H9 (cell line): ENCODE results near the gene ATAD2B. TPM values are rescaled to one million over a fixed set of nuclear protein-coding genes. Genes with fewer than 3 reads are reported as not detected.

Experiments used
- DNase-seq: peaks from one replicate; pipeline ENCODE4 v3.0.0-alpha.2; 2017
- H2AFZ ChIP-seq: one replicate; pipeline ENCODE4 v1.6.1; 2013; ENCODE audit warnings: mild to moderate bottlenecking, low read length, control low read depth, moderate library complexity
- H2AK5ac ChIP-seq: 2 replicates; pipeline ENCODE4 v1.6.1; 2013; ENCODE audit warnings: low read length, control low read depth, mixed read lengths; ENCODE audit not compliant: insufficient read length
- H2BK120ac ChIP-seq: one replicate; pipeline ENCODE4 v1.6.1; 2013; ENCODE audit warnings: low read depth, mild to moderate bottlenecking, low read length, control low read depth, inconsistent platforms; ENCODE audit not compliant: poor library complexity, severe bottlenecking
- H2BK12ac ChIP-seq: 2 replicates; pipeline ENCODE4 v1.6.1; 2013; ENCODE audit warnings: low read length, control low read depth, mixed read lengths, low read depth; ENCODE audit not compliant: insufficient read length
- H2BK15ac ChIP-seq: 2 replicates; pipeline ENCODE4 v1.6.1; 2013; ENCODE audit warnings: low read depth, low read length, control low read depth
- H2BK20ac ChIP-seq: one replicate; pipeline ENCODE4 v1.6.1; 2013; ENCODE audit warnings: low read depth, mild to moderate bottlenecking, low read length, control low read depth, inconsistent platforms; ENCODE audit not compliant: poor library complexity, severe bottlenecking
- H2BK5ac ChIP-seq: 2 replicates; pipeline ENCODE4 v1.6.1; 2013; ENCODE audit warnings: low read length, control low read depth, mixed read lengths; ENCODE audit not compliant: insufficient read length
- H3K14ac ChIP-seq: 2 replicates; pipeline ENCODE4 v1.6.1; 2013; ENCODE audit warnings: low read length, control low read depth; ENCODE audit not compliant: insufficient read depth
- H3K18ac ChIP-seq: 2 replicates; pipeline ENCODE4 v1.6.1; 2013; ENCODE audit warnings: low read depth, mild to moderate bottlenecking, mixed read lengths, low read length, control low read depth; ENCODE audit not compliant: insufficient read length
- H3K23ac ChIP-seq: 2 replicates; pipeline ENCODE4 v1.6.1; 2013; ENCODE audit warnings: low read length, control low read depth, mixed read lengths, low read depth; ENCODE audit not compliant: insufficient read length
- H3K23me2 ChIP-seq: 2 replicates; pipeline ENCODE4 v1.6.1; 2013; ENCODE audit warnings: low read depth, mild to moderate bottlenecking, mixed read lengths, low read length, control low read depth; ENCODE audit not compliant: insufficient read length, poor library complexity, severe bottlenecking
- H3K27ac ChIP-seq: 2 replicates; pipeline ENCODE4 v1.5.1; 2013; ENCODE audit warnings: low read length, control low read depth, mixed read lengths, low read depth; ENCODE audit not compliant: insufficient read length
- H3K27me3 ChIP-seq: 2 replicates; pipeline ENCODE4 v1.6.1; 2013; ENCODE audit warnings: low read length, control low read depth, inconsistent platforms; ENCODE audit not compliant: insufficient read depth
- H3K4ac ChIP-seq: 2 replicates; pipeline ENCODE4 v1.6.1; 2013; ENCODE audit warnings: low read depth, mild to moderate bottlenecking, control low read depth, inconsistent platforms, low read length, moderate library complexity
- H3K4me1 ChIP-seq: 2 replicates; pipeline ENCODE4 v1.6.1; 2013; ENCODE audit warnings: low read length, control low read depth, inconsistent platforms; ENCODE audit not compliant: insufficient read depth
- H3K4me2 ChIP-seq: 2 replicates; pipeline ENCODE4 v1.6.1; 2013; ENCODE audit warnings: low read length, control low read depth, mixed read lengths; ENCODE audit not compliant: insufficient read length, insufficient read depth
- H3K56ac ChIP-seq: 2 replicates; pipeline ENCODE4 v1.6.1; 2013; ENCODE audit warnings: low read depth, mild to moderate bottlenecking, mixed read lengths, low read length, control low read depth; ENCODE audit not compliant: insufficient read length
- H3K79me1 ChIP-seq: 2 replicates; pipeline ENCODE4 v1.6.1; 2013; ENCODE audit warnings: low read depth, mild to moderate bottlenecking, moderate library complexity, low read length, control low read depth, inconsistent platforms; ENCODE audit not compliant: insufficient read depth, poor library complexity, severe bottlenecking
- H3K79me2 ChIP-seq: 2 replicates; pipeline ENCODE4 v1.6.1; 2013; ENCODE audit warnings: low read length, control low read depth, inconsistent platforms; ENCODE audit not compliant: insufficient read depth
- H3K9ac ChIP-seq: 2 replicates; pipeline ENCODE4 v1.6.1; 2013; ENCODE audit warnings: low read length, control low read depth, mixed read lengths; ENCODE audit not compliant: insufficient read length; ENCODE audit errors: extremely low read depth
- H3K9me3 ChIP-seq: one replicate; pipeline ENCODE4 v1.6.1; 2013; ENCODE audit warnings: low read depth, low read length, inconsistent platforms; ENCODE audit not compliant: control insufficient read depth
- H3T11ph ChIP-seq: one replicate; pipeline ENCODE4 v1.6.1; 2013; ENCODE audit warnings: mild to moderate bottlenecking, low read length, control low read depth, inconsistent platforms
- H4K20me1 ChIP-seq: one replicate; pipeline ENCODE4 v1.6.1; 2013; ENCODE audit not compliant: control insufficient read depth, insufficient read length, insufficient read depth
- H4K5ac ChIP-seq: 2 replicates; pipeline ENCODE4 v1.6.1; 2013; ENCODE audit warnings: low read depth, mild to moderate bottlenecking, mixed read lengths, low read length, control low read depth; ENCODE audit not compliant: insufficient read length
- H4K8ac ChIP-seq: replicated peaks from 2 replicates; pipeline ENCODE4 v1.6.1; 2013; ENCODE audit warnings: low read length, control low read depth, mixed read lengths, low read depth; ENCODE audit not compliant: insufficient read length
- H4K91ac ChIP-seq: 2 replicates; pipeline ENCODE4 v1.6.1; 2013; ENCODE audit warnings: low read depth, mild to moderate bottlenecking, moderate library complexity, mixed read lengths, low read length, control low read depth; ENCODE audit not compliant: insufficient read length
- H3K27ac Mint-ChIP-seq, 3 experiments: 2 replicates in 2 of 3; 3 replicates in 1 of 3; pipeline ENCODE4 v1.8.0; 2020 to 2021; ENCODE audit warnings: mixed read lengths in 3 of 3, mild to moderate bottlenecking in 1 of 3, moderate library complexity in 1 of 3
- H3K27me3 Mint-ChIP-seq: 2 replicates; pipeline ENCODE4 v1.8.0; 2021; ENCODE audit warnings: low read depth, mild to moderate bottlenecking, moderate library complexity, mixed read lengths
- H3K36me3 Mint-ChIP-seq, 3 experiments: 2 replicates in 2 of 3; 3 replicates in 1 of 3; pipeline ENCODE4 v1.8.0; 2020 to 2021; ENCODE audit warnings: low read depth in 3 of 3, mixed read lengths in 3 of 3; ENCODE audit not compliant: insufficient read depth in 1 of 3
- H3K4me1 Mint-ChIP-seq, 2 experiments: 2 replicates each; pipeline ENCODE4 v1.8.0; 2020; ENCODE audit warnings: mixed read lengths in 2 of 2
- H3K4me3 Mint-ChIP-seq, 2 experiments: 2 replicates in 1 of 2; 3 replicates in 1 of 2; pipeline ENCODE4 v1.8.0; 2020 to 2021; ENCODE audit warnings: mild to moderate bottlenecking in 2 of 2, mixed read lengths in 2 of 2, moderate library complexity in 1 of 2
- H3K9me3 Mint-ChIP-seq, 2 experiments: 2 replicates in 1 of 2; 3 replicates in 1 of 2; pipeline ENCODE4 v1.8.0; 2020; ENCODE audit warnings: mild to moderate bottlenecking in 2 of 2, mixed read lengths in 2 of 2, moderate library complexity in 1 of 2
- CTCF ChIP-seq: fragments of 200-600 bp; sonication (generic); conservative IDR thresholded peaks from 3 replicates; pipeline ENCODE4 v1.8.0; 2021; ENCODE audit warnings: antibody characterized with exemption, mild to moderate bottlenecking
- total RNA-seq: library from RNA; stranded (reverse); gene quantifications from 2 replicates; pipeline ENCODE4 v1.2.1, GENCODE V29; 2021

Gene ATAD2B
- total RNA-seq, 1 experiment from 2014 or later = 21.4 TPM

- Histone ChIP-seq H2BK5ac (no peak overlapping the region), H3K9ac (no peak overlapping the region), H2AFZ (no peak overlapping the region), H4K20me1 (no peaks in the 10 kb centered on the region), H4K91ac (no peak overlapping the region), H2BK20ac (no peak overlapping the region), H2BK12ac (no peak overlapping the region), H3K27ac (no peak overlapping the region), H3K23me2 (no peaks in the 10 kb centered on the region), H2BK120ac (no peak overlapping the region), H4K8ac (no peak overlapping the region), H3K18ac (no peak overlapping the region), H2BK15ac (no peak overlapping the region), H3K56ac (no peak overlapping the region), H3K14ac (no peak overlapping the region), H3T11ph (no peak overlapping the region), H3K79me1 (no peaks in the 10 kb centered on the region), H4K5ac (no peak overlapping the region), H3K4ac (no peak overlapping the region), H3K9me3 (no peaks in the 10 kb centered on the region), H2AK5ac (no peak overlapping the region), H3K23ac (no peak overlapping the region), H3K79me2 (no peaks in the 10 kb centered on the region), H3K4me1 (no peaks in the 10 kb centered on the region), H3K4me2 (no peak overlapping the region), H3K27me3 (no peaks in the 10 kb centered on the region)
- peaks cover 3 to 10% (median 8%) of the 10 kb centered on the region in 3 experiments; a peak in 5 of 7 replicates for H3K36me3 Mint-ChIP-seq
- H3K27me3 Mint-ChIP-seq = no peaks in the 10 kb centered on the region
- no peak overlapping the region for H3K4me3 Mint-ChIP-seq
- no peak for TF ChIP-seq CTCF
- H3K9me3 Mint-ChIP-seq = no peaks in the 10 kb centered on the region; a peak in 1 of 5 replicates
- no peak overlapping the region for H3K27ac Mint-ChIP-seq
- DNase-seq = no peak
- H3K4me1 Mint-ChIP-seq = no peaks in the 10 kb centered on the region
Measured at GRCh38 chr2:23784971-23785370, 142.0 kb downstream of the ATAD2B start.
